Measurements from ENCODE around the gene FAM3A. TPM values are rescaled to one million over a fixed set of nuclear protein-coding genes. Genes with fewer than 3 reads are reported as not detected.

FAM3A gene
- total RNA-seq, 1 experiment from 2014 or later = 15.6 TPM

DNA sequence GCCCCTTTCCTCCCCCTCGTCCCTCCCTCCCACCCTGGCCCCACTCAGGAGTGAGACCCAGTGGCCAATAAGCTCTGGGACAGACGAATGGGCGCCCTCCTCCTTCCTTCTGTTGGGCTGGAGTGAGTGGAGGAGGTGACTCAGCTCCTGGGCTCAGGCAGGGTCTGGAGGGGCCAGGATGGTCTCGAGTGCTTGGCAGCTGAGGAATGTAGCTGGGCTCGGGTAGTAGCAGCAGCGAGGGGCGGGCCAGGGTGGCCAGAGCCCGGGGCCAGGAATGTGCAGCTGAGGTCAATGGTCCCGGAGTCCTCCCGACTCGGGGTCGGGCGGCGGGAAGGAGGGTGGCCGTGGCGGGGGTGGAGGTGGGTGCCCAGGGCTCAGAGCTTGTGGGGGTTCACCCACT, 15.6 kb upstream of the FAM3A start:
- intact Hi-C loops (cut with micrococcal nuclease) = no loop called here
- TF ChIP-seq ZFX (IDR thresholded peaks at IDR 0.05) (no peak), JUND (IDR thresholded peaks at IDR 0.05) (no peak), POLR2A (IDR thresholded peaks at IDR 0.05; ENCODE audit: borderline replicate concordance, extremely low read depth, insufficient read depth, insufficient read length) (no peak)
- Histone ChIP-seq H3K79me2 (ENCODE audit: insufficient read depth, low read length) (no peaks in the 10 kb centered on the region), H3K9ac (ENCODE audit: low read length) (no peak overlapping the region), H3K4me1 (ENCODE audit: control insufficient read depth in 1 of 2, insufficient read depth in 2 of 2, low read length in 2 of 2) (peaks cover 6 to 16% of the 10 kb centered on the region in 2 experiments), H3K4me2 (ENCODE audit: low read length) (no peak overlapping the region), H3K27ac (ENCODE audit: low read depth, low read length) (no peak overlapping the region), H3K36me3 (ENCODE audit: control insufficient read depth in 1 of 2, insufficient read depth in 2 of 2, low read length in 2 of 2) (peaks cover 2 to 15% of the 10 kb centered on the region in 2 experiments; a peak in 3 of 4 replicates), H4K20me1 (ENCODE audit: insufficient read depth) (no peaks in the 10 kb centered on the region), H3K4me3 (replicated peaks in 1 of 2; ENCODE audit: low read depth in 1 of 2, low read length in 2 of 2) (no peak overlapping the region), H3K9me3 (ENCODE audit: control insufficient read depth in 1 of 2, insufficient read depth in 1 of 2, low read depth in 1 of 2, low read length in 2 of 2) (no peaks in the 10 kb centered on the region), H3K27me3 (ENCODE audit: insufficient read depth, low read length) (no peaks in the 10 kb centered on the region), H2AFZ (ENCODE audit: low read depth, low read length, poor library complexity, severe bottlenecking) (no peak overlapping the region), H3K9me2 (ENCODE audit: insufficient read depth) (no peaks in the 10 kb centered on the region)
- DNase-seq (ENCODE audit: low read depth, low spot score) (no peak), ATAC-seq (no peak)
- ChIA-PET CTCF (interaction anchor here (4.1 kb wide), 1 partner anchor 158 kb away, joined by 18 read pairs; no protein-coding TSS in a partner anchor), POLR2A (no interaction called here), RAD21 (ENCODE audit: low non-redundant PET in 1 of 2, low total read pairs in 2 of 2, uncharacterized antibody in 2 of 2, unreplicated experiment in 2 of 2) (no interaction called here)
- BruUV-seq (replicated peaks) = no TSS peak

GRCh38 chrX:154530286-154530685, 14.3 kb upstream of the FAM3A start:
- ATAC-seq (no peak), DNase-seq (ENCODE audit: low read depth, low spot score) (no peak)
- H3K27ac ChIP-seq (ENCODE audit: low read depth, low read length) = no peak overlapping the region
- no peaks in the 10 kb centered on the region for H4K20me1 ChIP-seq (ENCODE audit: insufficient read depth)
- H2AFZ ChIP-seq (ENCODE audit: low read depth, low read length, poor library complexity, severe bottlenecking) = no peak overlapping the region
- no peaks in the 10 kb centered on the region for H3K9me3 ChIP-seq (ENCODE audit: control insufficient read depth in 1 of 2, insufficient read depth in 1 of 2, low read depth in 1 of 2, low read length in 2 of 2)
- no peaks in the 10 kb centered on the region for H3K27me3 ChIP-seq (ENCODE audit: insufficient read depth, low read length)
- no peak overlapping the region for H3K4me2 ChIP-seq (ENCODE audit: low read length)
- CTCF ChIA-PET = no interaction called here
- TF ChIP-seq MAX (IDR thresholded peaks at IDR 0.05) (no peak), TCF7L2 (IDR thresholded peaks at IDR 0.05; ENCODE audit: borderline replicate concordance, extremely low read depth, insufficient read depth, insufficient read length) (no peak), ZFX (IDR thresholded peaks at IDR 0.05) (no peak), RAD21 (IDR thresholded peaks at IDR 0.05; ENCODE audit: low read depth) (no peak), SRF (IDR thresholded peaks at IDR 0.05; ENCODE audit: low read depth) (no peak), YY1 (IDR thresholded peaks at IDR 0.05; ENCODE audit: extremely low read depth, insufficient replicate concordance, low read depth, low read length) (no peak), POLR2AphosphoS5 (IDR thresholded peaks at IDR 0.05; ENCODE audit: low read depth, low read length) (no peak), ZNF274 (IDR thresholded peaks at IDR 0.05; ENCODE audit: low read depth, low read length) (no peak), POLR2A (IDR thresholded peaks at IDR 0.05; ENCODE audit: borderline replicate concordance, extremely low read depth, insufficient read depth, insufficient read length) (no peak), CEBPB (IDR thresholded peaks at IDR 0.05; ENCODE audit: low read depth) (no peak), ELF1 (IDR thresholded peaks at IDR 0.05; ENCODE audit: borderline replicate concordance, low read depth) (no peak), CTCF (IDR thresholded peaks at IDR 0.05 in 2 of 3, conservative IDR thresholded peaks at IDR 0.05 in 1 of 3; ENCODE audit: borderline replicate concordance in 1 of 3, insufficient read depth in 1 of 3, low read depth in 2 of 3, low read length in 2 of 3) (no peak)
- H3K36me3 ChIP-seq (ENCODE audit: control insufficient read depth in 1 of 2, insufficient read depth in 2 of 2, low read length in 2 of 2) = peaks cover 2 to 15% of the 10 kb centered on the region in 2 experiments; a peak in 3 of 4 replicates
- RAD21 ChIA-PET (ENCODE audit: low non-redundant PET in 1 of 2, low total read pairs in 2 of 2, uncharacterized antibody in 2 of 2, unreplicated experiment in 2 of 2) = no interaction called here
- intact Hi-C loops (cut with micrococcal nuclease) = no loop called here
- no peaks in the 10 kb centered on the region for H3K9me2 ChIP-seq (ENCODE audit: insufficient read depth)
- H3K9ac ChIP-seq (ENCODE audit: low read length) = no peak overlapping the region
- POLR2A ChIA-PET = no interaction called here
- BruUV-seq (replicated peaks) = no TSS peak
- H3K4me1 ChIP-seq (ENCODE audit: control insufficient read depth in 1 of 2, insufficient read depth in 2 of 2, low read length in 2 of 2) = peaks cover 8 to 16% of the 10 kb centered on the region in 2 experiments
- H3K4me3 ChIP-seq (replicated peaks in 1 of 2; ENCODE audit: low read depth in 1 of 2, low read length in 2 of 2) = no peak overlapping the region
- no peaks in the 10 kb centered on the region for H3K79me2 ChIP-seq (ENCODE audit: insufficient read depth, low read length)
